ENCODE data around the gene CDKN1C.

The CDKN1C gene

DNA sequence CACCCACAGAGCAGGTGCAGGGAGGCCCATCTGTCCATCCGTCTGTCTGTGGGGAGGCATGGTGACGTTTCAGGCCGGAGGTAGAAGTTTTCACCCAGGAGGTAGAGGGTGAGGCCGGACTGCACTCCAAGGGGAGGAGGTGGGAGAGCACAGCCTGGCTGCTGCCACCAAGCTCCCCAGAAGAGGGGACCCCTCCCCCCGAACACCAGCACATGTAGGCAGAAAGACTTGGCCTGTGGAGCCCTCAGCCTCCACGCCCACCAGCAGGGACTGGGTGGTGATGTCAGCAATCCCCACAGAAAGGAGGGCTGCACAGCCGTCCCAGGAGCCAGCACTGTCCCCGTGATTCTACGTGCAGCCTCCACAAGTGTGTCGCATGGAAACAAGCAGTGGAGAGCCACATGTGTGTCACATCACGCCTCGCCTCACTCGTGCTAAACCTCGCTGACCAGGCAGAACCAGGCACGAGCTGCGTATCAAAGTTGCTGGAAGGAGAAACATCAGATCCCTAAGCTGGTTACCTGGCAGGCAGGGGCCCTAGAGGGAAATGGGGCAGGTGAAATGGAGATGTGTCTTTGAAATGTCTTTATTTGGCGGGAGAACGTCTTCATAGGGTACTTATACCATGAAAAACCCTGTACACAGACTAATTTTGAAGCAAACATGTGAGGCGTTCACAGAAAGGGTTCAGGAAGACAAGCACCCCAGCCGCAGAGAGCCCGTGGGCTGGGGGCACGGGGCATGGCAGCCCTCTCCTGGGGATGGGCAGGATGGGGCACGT lies 49.1 kb downstream of the CDKN1C start:
- TF ChIP-seq, protein P1, sequence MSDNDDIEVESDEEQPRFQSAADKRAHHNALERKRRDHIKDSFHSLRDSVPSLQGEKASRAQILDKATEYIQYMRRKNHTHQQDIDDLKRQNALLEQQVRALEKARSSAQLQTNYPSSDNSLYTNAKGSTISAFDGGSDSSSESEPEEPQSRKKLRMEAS (IDR thresholded peaks at IDR 0.05) = no peak
- no peak for TF ChIP-seq TCF12 (IDR thresholded peaks at IDR 0.05; ENCODE audit: low read depth)
- TF ChIP-seq YY1 (IDR thresholded peaks at IDR 0.05; ENCODE audit: low read depth) = no peak
- TF ChIP-seq ZBTB7A (IDR thresholded peaks at IDR 0.05; ENCODE audit: low read depth) = no peak
- TF ChIP-seq CREB1 (IDR thresholded peaks at IDR 0.05; ENCODE audit: low read depth) = no peak
- no peak for TF ChIP-seq FOXM1 (IDR thresholded peaks at IDR 0.05; ENCODE audit: borderline replicate concordance, low read depth)
- TF ChIP-seq TEAD4 (IDR thresholded peaks at IDR 0.05) = no peak
- no peak for TF ChIP-seq NFIC (IDR thresholded peaks at IDR 0.05)
- no peak for TF ChIP-seq RAD21 (IDR thresholded peaks at IDR 0.05; ENCODE audit: low read depth)
- TF ChIP-seq EP300 (IDR thresholded peaks at IDR 0.05; ENCODE audit: borderline replicate concordance) = no peak
- TF ChIP-seq, protein P2, sequence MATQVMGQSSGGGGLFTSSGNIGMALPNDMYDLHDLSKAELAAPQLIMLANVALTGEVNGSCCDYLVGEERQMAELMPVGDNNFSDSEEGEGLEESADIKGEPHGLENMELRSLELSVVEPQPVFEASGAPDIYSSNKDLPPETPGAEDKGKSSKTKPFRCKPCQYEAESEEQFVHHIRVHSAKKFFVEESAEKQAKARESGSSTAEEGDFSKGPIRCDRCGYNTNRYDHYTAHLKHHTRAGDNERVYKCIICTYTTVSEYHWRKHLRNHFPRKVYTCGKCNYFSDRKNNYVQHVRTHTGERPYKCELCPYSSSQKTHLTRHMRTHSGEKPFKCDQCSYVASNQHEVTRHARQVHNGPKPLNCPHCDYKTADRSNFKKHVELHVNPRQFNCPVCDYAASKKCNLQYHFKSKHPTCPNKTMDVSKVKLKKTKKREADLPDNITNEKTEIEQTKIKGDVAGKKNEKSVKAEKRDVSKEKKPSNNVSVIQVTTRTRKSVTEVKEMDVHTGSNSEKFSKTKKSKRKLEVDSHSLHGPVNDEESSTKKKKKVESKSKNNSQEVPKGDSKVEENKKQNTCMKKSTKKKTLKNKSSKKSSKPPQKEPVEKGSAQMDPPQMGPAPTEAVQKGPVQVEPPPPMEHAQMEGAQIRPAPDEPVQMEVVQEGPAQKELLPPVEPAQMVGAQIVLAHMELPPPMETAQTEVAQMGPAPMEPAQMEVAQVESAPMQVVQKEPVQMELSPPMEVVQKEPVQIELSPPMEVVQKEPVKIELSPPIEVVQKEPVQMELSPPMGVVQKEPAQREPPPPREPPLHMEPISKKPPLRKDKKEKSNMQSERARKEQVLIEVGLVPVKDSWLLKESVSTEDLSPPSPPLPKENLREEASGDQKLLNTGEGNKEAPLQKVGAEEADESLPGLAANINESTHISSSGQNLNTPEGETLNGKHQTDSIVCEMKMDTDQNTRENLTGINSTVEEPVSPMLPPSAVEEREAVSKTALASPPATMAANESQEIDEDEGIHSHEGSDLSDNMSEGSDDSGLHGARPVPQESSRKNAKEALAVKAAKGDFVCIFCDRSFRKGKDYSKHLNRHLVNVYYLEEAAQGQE (IDR thresholded peaks at IDR 0.05; ENCODE audit: low read depth) = no peak
- TF ChIP-seq CEBPB (IDR thresholded peaks at IDR 0.05) = no peak
- TF ChIP-seq TAF1 (IDR thresholded peaks at IDR 0.05; ENCODE audit: low read depth) = no peak
- no peak for TF ChIP-seq EGR1 (IDR thresholded peaks at IDR 0.05)
- TF ChIP-seq, protein P3, sequence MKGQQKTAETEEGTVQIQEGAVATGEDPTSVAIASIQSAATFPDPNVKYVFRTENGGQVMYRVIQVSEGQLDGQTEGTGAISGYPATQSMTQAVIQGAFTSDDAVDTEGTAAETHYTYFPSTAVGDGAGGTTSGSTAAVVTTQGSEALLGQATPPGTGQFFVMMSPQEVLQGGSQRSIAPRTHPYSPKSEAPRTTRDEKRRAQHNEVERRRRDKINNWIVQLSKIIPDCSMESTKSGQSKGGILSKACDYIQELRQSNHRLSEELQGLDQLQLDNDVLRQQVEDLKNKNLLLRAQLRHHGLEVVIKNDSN (IDR thresholded peaks at IDR 0.05) = no peak

DNA sequence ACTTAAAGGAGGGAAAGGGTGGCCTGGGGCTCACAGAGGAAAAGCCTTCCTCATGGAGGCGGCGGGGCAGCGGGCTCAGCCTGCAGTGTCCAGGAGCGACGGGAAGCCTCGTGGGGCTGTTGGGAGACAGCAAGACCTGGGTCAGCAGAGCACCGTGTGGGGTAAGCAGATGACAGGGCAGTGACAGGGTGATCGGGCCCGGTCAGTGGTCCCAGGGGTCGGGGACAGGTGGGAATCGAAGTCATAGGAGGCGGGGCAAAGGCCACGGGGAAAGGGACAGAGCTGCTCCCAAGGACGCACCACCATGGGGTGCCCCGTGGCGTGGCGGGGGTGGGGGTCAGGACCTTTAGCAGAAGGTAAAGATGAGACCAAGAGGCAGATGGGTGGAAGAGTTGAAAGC lies 49.8 kb downstream of the CDKN1C start:
- TF ChIP-seq TCF12 (IDR thresholded peaks at IDR 0.05; ENCODE audit: low read depth) = no peak
- TF ChIP-seq EGR1 (IDR thresholded peaks at IDR 0.05) = no peak
- no peak for TF ChIP-seq TEAD4 (IDR thresholded peaks at IDR 0.05)
- TF ChIP-seq FOXM1 (IDR thresholded peaks at IDR 0.05; ENCODE audit: borderline replicate concordance, low read depth) = no peak
- TF ChIP-seq YY1 (IDR thresholded peaks at IDR 0.05; ENCODE audit: low read depth) = no peak
- TF ChIP-seq ZBTB7A (IDR thresholded peaks at IDR 0.05; ENCODE audit: low read depth) = no peak
- no peak for TF ChIP-seq CEBPB (IDR thresholded peaks at IDR 0.05)
- no peak for TF ChIP-seq RAD21 (IDR thresholded peaks at IDR 0.05; ENCODE audit: low read depth)
- TF ChIP-seq, protein P2 (IDR thresholded peaks at IDR 0.05; ENCODE audit: low read depth) = no peak
- TF ChIP-seq, protein P1 (IDR thresholded peaks at IDR 0.05) = no peak
- no peak for TF ChIP-seq CREB1 (IDR thresholded peaks at IDR 0.05; ENCODE audit: low read depth)
- TF ChIP-seq EP300 (IDR thresholded peaks at IDR 0.05; ENCODE audit: borderline replicate concordance) = no peak
- TF ChIP-seq, protein P3 (IDR thresholded peaks at IDR 0.05) = no peak
- no peak for TF ChIP-seq NFIC (IDR thresholded peaks at IDR 0.05)

DNA sequence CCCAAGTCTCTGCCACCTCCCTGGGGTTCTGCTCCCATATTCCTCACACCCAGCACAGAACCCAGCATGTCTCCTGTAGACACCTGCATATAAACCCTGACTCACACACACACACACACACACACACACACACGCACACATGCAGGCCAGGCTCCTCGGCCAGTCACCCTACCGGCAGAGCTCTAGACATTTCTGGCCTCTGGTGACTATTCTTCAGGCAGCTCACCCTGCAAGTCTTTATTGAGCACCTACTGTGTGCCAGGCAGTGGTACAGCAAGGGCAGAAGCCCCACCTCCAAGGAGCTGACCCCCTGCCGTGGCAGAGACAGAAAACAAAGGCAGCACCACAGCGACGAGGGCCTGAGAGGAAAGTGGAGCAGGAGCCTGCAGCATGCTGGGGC lies 50.3 kb downstream of the CDKN1C start:
- TF ChIP-seq TCF12 (IDR thresholded peaks at IDR 0.05; ENCODE audit: low read depth) = no peak
- TF ChIP-seq CEBPB (IDR thresholded peaks at IDR 0.05) = no peak
- TF ChIP-seq, protein P2 (IDR thresholded peaks at IDR 0.05; ENCODE audit: low read depth) = no peak

DNA sequence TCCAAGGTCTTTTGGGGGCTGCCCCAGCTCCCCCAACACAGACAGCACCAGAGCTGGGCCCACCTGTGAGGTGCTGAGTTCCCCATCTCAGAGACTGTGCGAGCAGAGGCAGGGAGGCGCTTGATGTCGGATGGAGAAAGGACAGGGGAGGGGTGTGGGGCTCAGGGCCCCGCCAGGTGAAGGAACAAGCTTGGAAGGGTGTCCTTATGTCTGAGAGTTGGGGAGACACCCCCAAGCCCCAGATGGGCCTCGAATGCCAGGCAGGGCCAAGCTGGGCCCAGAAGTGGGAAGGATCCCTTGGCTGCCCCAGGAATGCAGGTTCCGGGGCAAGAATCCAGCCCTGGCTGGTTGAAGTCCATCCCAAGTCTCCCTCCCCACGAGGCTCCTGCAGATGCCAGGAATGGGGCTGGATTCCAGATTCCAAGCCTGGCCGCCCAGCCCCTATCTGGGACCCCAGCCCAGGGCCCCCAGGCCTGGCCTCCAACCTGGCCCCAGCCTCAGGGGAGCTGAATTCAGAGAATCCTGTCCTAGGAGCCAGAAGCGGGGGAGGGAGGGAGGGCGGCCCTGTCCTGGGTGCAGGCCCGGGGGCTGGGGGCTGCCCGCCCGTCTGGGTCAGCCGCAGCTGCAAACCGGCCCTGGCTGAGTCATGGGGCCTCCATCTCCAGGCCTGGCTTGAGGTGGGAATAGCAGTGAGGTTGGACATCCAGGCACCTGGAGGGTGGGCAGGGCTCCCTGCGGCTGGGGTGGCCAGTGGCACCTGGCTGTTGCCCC lies 50.9 kb downstream of the CDKN1C start:
- TF ChIP-seq, protein P1 (IDR thresholded peaks at IDR 0.05) = no peak
- no peak for TF ChIP-seq CEBPB (IDR thresholded peaks at IDR 0.05)
- TF ChIP-seq CREB1 (IDR thresholded peaks at IDR 0.05; ENCODE audit: low read depth) = no peak
- TF ChIP-seq FOXM1 (IDR thresholded peaks at IDR 0.05; ENCODE audit: borderline replicate concordance, low read depth) = no peak
- no peak for TF ChIP-seq TEAD4 (IDR thresholded peaks at IDR 0.05)
- TF ChIP-seq EP300 (IDR thresholded peaks at IDR 0.05; ENCODE audit: borderline replicate concordance) = no peak
- TF ChIP-seq NFIC (IDR thresholded peaks at IDR 0.05) = no peak
